BJ (cell line): ENCODE measurements around the gene GPALPP1. TPM values are rescaled to one million over a fixed set of nuclear protein-coding genes. Genes with fewer than 3 reads are reported as not detected.

Experiments
- CTCF ChIA-PET: fragments of 350-600 bp; formaldehyde crosslinking; extraction: SDS; loops from one replicate; lab custom pipeline; 2021; ENCODE audit warnings: antibody characterized with exemption, inconsistent platforms; lab: Yijun Ruan, JAX
- POLR2A ChIA-PET: fragments of 300-600 bp; sonication (Branson Sonifier 250); formaldehyde crosslinking; extraction: SDS; loops from one replicate; lab custom pipeline; 2021; ENCODE audit warnings: antibody characterized with exemption; lab: Charles Lee
- DNase-seq: peaks from one replicate; pipeline ENCODE4 v3.0.0-alpha.2; 2011; ENCODE audit warnings: low read depth
- H3K27me3 ChIP-seq: 2 replicates; pipeline ENCODE4 v1.6.0; 2011; ENCODE audit warnings: low read length; ENCODE audit not compliant: control insufficient read depth, insufficient read depth
- H3K36me3 ChIP-seq: 2 replicates; pipeline ENCODE4 v1.5.1; 2011; ENCODE audit warnings: low read length; ENCODE audit not compliant: control insufficient read depth, insufficient read depth
- H3K4me3 ChIP-seq: 2 replicates; pipeline ENCODE4 v1.5.1; 2011; ENCODE audit warnings: low read depth, mild to moderate bottlenecking, control low read depth, low read length
- CTCF ChIP-seq: IDR thresholded peaks from 2 replicates; pipeline ENCODE4 v1.5.1; 2011; ENCODE audit warnings: low read depth, mild to moderate bottlenecking, control low read depth, inconsistent platforms, low read length, moderate library complexity; ENCODE audit not compliant: insufficient read depth
- polyA plus RNA-seq: library from polyadenylated mRNA; depleted of rRNA; stranded (reverse); fragments of >200 nt; gene quantifications from 2 replicates; pipeline ENCODE4 v1.2.3, GENCODE V29; 2011

GPALPP1 gene
- polyA plus RNA-seq, 1 experiment: 10.4 TPM

DNA sequence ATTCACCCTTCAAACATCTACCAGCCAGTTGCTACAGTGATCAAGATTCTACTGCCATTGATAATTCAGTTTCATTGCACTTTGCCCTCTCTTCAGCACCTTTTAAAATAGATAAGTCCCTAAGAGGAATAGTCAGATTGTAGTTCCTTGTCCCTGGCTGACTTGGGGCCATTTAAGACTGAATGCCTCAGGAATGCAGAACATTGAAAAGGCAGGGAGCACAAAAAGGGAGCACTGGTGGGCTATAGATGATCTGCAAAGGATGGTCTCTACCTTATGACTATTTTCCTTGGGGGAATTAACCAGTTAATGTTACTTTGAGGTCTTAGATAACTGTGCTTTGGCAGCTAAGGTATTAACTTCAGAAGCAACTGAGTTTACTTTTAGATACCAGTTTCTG is 46.9 kb downstream of the GPALPP1 start:
- POLR2A ChIA-PET: no interaction called here
- H3K4me3 ChIP-seq: no peak overlapping the region
- H3K27me3 ChIP-seq: no peaks in the 10 kb centered on the region
- 0 out of 2 replicates have a peak, but pooled peaks cover 2% of the 10 kb centered on the region for H3K36me3 ChIP-seq
- no peak for DNase-seq
- CTCF ChIA-PET: interaction anchor here (1.2 to 4.9 kb wide), 2 partner anchors 11 to 273 kb away, joined by 3 to 29 read pairs; no protein-coding TSS in a partner anchor
- no peak for TF ChIP-seq CTCF

DNA sequence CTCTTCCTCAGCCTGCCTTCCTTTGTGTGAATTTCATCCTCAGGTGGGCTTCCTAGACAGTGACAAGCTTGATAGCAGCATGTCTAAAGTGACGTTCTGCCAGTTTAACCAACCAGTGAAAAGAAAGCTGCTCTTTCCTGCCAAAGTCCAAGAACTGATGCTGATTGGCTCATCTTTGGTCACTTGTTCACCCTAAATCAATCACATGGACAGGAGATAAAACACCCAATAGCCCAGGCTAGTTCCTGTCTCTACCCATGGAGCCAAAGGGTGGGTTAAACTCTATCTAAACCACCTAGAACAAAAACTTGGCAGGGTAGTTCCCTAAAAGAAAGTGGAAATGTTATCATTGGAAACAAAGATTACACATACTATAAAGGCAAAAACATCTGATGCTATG is 50.8 kb downstream of the GPALPP1 start:
- ChIA-PET CTCF (interaction anchor here (0.5 to 4.6 kb wide), 3 partner anchors 80 to 269 kb away, joined by 4 to 20 read pairs (median 7); no protein-coding TSS in a partner anchor), POLR2A (no interaction called here)
- Histone ChIP-seq H3K36me3 (0 out of 2 replicates have a peak, but pooled peaks cover 2% of the 10 kb centered on the region), H3K4me3 (no peak overlapping the region), H3K27me3 (no peaks in the 10 kb centered on the region)
- no peak for TF ChIP-seq CTCF
- DNase-seq: no peak

- no peak for TF ChIP-seq CTCF
- DNase-seq: no peak
- H3K4me3 ChIP-seq: no peak overlapping the region
- POLR2A ChIA-PET: no interaction called here
- H3K27me3 ChIP-seq: no peaks in the 10 kb centered on the region
- H3K36me3 ChIP-seq: 0 out of 2 replicates have a peak, but pooled peaks cover 2% of the 10 kb centered on the region
- CTCF ChIA-PET: interaction anchor here (0.5 to 4.6 kb wide), 3 partner anchors 79 to 269 kb away, joined by 4 to 20 read pairs (median 7); no protein-coding TSS in a partner anchor
These were observed 51.3 kb downstream of the GPALPP1 start for GRCh38 chr13:45040622-45041021.

DNA sequence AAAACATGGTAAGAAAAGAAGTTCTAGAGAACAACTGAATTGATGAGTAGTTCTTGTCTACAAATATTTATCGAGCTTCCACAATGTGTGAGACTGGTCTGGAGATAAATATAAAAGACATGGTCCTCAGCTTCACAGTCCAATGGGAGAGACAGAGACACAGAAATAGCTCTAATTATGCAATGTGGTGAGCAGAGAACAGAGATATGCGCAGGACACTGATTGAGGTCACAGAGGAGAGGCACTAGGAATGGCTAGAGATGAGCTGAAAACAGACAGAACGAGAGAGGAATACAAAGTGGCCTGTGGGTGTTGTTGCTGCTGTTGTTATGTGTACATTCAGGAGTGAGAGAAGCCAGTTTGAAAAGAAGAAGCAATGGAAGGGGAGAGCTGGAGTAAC is 53.2 kb downstream of the GPALPP1 start:
- TF ChIP-seq CTCF: no peak

DNA sequence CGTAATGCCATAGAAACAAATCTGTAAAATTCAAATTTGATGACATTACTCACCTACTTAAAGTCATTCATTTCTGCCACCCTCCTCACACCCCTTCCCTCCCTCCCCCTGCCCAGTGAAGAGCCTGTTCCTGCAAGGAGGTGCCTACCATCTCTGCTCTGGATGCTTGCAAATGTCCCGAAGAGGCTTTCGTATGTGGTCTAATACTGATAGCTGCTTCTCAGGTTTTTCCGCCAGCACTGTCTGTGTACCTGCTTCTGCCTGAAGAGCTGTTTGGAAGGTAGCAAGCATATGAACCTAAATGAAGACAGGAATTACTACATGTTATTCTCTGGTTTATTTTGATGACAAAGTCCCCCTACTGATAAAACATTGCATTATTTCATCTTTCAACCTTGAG is 57.1 kb downstream of the GPALPP1 start:
- no peak for DNase-seq
- peak overlapping the region; percentile 50 for H3K4me3 ChIP-seq
- POLR2A ChIA-PET: interaction anchor here (0.6 to 1.0 kb wide), 3 partner anchors 74 to 291 kb away, joined by 3 to 20 read pairs (median 8); partner anchors contain the start of gene GTF2F2
- no peak for TF ChIP-seq CTCF
- no peaks in the 10 kb centered on the region; the same call in 1 of the 2 replicates for H3K27me3 ChIP-seq
- CTCF ChIA-PET: interaction anchor here (0.6 to 4.4 kb wide), 26 partner anchors 9 to 349 kb away, joined by 3 to 93 read pairs (median 6); no protein-coding TSS in a partner anchor
- no peaks in the 10 kb centered on the region for H3K36me3 ChIP-seq

More for the DNA sequence above, 53.2 kb downstream of the GPALPP1 start:
- no peak overlapping the region for H3K4me3 ChIP-seq
- no peaks in the 10 kb centered on the region for H3K27me3 ChIP-seq
- DNase-seq: no peak
- H3K36me3 ChIP-seq: 0 out of 2 replicates have a peak, but pooled peaks cover 2% of the 10 kb centered on the region
- ChIA-PET POLR2A (no interaction called here), CTCF (interaction anchor here (1.6 to 4.6 kb wide), 3 partner anchors 238 to 267 kb away, joined by 4 to 20 read pairs (median 7); no protein-coding TSS in a partner anchor)
